Activated CD8-positive, alpha-beta memory T cell treated with anti-CD3 and anti-CD28 coated beads, Interleukin-2, amount 50 U/mL, for 1 hour (primary cell): ENCODE measurements around the gene ANKH.
A peak's percentile ranks its signal among the peaks of the same experiment; 100 is the strongest.

Source experiments
- DNase-seq: peaks from one replicate; pipeline ENCODE4 v3.0.0-alpha.2; 2020; ENCODE audit errors: extremely low read depth

The ANKH gene

DNA sequence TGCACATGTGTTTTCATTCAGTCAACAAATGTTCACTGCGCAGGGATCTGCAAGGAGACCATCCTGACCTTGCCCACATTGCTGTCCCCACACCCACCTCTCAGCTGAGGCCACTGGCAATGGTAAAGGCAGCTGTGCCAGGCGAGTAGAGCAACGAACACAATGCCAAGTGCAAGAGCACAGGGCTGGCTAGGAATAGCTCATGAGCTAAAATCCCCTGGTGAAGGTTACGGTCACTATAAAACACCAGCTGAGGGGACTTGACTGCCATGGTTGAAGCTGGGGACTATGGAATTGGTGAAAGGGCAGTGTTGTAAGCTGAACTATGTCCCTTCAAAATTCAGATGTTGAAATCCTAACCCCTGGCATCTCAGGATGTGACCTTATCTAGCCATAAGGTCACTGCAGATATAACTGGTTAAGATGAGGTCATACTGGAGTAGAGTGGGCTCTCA is 111.0 kb downstream of the ANKH start:
- no peak for DNase-seq

DNA sequence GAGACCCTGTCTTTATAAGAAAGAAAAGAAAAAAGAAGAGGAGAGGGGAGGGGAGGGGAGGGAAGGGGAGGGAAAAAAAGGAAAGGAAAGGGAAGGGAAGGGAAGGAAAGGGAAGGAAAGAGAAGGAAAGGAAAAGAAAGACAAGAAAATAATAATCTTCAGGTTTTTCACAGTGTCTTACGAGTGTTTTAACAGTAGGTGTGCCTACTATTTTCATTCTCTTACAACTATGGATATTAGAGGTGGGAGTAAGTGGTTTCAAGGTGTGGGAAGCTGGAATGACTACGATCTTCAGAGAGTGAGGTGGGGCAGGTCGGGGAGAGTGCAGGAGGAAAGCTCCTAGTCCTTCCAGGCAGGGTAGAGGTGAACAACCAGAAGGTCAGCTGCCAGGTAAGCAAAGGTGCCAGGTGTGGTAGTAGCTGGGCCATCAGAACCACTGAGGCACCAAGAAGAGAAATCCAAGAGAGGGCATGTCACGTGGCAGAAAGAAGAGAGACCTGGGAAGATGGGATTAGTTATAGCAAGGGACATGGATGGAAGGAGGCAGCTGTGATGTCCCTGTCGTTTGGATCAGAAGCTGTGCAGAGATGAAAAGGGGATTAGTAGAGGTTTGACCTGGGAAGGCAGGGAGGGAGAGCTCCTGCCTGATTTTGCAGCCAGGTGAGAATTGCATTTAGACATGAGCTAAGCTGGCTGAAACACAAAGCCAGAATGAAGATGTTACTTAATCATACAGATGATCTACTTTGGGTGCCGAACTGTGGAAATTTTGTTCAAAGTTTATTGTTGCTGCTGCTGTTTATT is 111.6 kb downstream of the ANKH start:
- no peak for DNase-seq

DNA sequence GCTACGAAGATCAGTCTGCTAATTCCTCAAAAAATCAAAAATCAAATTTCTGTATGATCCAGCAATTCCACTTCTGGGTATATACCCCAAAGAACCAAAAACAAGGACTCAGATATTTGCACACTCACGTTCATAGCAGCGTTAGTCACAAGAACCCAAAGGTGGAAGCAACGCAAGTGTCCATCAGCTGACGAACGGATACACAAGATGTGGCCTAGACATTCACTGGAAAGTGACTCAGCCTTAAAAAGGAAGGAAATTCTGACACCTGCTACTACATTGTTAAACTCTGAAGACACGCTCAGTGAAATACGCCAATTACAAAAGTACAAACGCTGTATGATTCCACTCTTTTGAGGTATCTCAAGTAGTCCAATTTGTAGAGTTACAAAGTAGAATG is 113.7 kb downstream of the ANKH start:
- DNase-seq: no peak

DNA sequence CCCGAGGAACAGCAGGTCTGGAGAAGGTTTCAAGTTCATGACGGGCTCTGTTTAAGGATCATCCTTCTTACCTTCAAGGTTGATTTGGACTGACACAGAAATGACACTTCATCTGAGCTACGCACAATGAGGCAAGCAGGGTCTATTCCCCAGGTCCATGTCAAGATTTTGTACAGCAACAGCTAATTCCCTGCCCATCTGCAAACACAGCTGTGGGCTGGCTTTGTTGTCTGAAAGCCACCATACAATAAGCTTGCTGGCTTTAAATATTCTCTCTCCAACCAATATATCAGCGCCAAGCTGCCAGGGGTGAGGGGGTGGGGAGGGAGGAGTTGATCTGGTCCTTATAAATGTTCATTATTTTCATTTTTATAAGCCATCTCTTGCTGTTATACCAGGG is 115.1 kb downstream of the ANKH start:
- no peak for DNase-seq

DNA sequence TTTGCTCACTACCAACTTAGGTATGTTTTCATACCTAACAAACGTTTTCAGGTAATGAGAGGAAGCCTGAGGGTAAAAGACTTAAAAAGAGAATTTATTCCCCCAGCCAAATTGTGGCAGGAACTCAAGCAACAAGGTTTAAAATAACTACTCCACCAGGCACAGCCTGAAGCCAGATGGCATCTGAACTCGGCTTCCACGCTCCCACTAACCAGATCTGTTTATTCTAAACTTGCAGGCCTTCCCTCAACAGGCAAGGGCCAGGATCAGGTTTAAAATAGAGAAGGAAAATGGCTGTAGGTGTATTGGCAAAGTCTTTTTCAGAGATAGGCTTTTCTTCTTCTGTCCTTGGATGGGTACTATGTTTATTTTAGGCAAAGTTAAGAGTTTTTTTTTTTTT is 117.6 kb downstream of the ANKH start:
- no peak for DNase-seq

DNA sequence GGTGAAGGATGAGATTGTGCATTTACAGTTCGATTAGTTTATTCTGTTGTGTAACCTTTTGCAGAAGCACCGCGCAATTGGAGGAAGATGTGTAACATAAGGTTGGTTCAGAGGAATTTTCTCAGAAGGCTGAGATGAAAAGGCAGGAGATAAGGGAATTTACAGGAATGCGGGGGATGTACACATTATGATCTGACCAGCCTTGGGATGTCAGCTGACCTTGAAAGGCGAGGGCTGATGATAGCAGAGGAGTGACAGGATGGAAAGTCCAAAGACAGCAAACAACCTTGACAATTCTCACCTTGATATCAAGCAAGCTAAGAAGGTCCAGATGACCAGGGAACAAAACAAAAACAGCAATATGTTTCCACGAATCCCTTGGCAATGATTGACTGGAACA is 118.3 kb downstream of the ANKH start:
- DNase-seq: no peak

DNA sequence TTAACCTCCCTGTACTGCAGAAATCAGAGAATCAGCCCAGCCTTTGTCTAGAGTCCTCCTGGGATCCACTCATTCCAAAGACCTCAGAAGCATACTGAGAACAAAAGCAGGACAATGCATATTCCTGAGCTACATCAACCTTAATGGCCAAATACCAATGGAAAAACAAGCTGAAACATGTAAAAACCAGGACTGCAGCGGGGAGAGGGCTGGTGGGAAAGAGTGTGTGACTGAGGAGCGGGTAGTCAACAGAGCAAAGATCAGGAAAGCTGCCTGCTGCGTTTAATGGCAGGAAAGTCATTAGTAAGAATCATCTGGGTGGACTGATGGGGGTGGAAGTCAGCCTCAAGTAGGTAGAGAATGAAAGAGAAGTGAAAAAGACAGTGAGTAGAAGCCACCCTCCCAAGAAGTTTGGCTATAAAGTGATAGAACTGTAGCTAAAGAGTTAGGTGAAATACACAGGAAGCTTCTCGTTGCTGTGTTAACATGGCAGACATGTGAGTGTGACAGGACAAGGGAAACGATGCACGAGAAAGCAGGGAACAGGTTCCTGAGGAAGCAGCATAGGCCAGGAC is 119.0 kb downstream of the ANKH start:
- DNase-seq: no peak

DNA sequence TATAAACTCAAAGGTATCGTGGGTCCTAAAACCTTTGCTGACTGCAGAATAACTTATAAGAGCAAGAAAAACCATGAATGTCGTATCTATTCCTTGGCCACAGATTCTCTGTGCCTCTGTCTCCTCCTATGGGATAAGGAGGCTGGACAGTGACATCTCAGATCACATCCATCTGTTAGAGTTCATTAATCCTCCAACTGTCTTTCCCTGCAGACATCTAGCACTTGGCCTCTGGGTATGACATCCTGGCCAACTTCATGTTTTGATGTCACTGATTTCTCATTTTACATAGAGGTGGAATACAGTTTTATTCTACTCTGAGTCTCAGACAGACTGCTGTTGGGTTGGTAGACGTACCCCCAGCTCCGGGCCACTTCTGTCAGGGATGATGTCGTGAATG is 120.9 kb downstream of the ANKH start:
- DNase-seq: no peak

DNA sequence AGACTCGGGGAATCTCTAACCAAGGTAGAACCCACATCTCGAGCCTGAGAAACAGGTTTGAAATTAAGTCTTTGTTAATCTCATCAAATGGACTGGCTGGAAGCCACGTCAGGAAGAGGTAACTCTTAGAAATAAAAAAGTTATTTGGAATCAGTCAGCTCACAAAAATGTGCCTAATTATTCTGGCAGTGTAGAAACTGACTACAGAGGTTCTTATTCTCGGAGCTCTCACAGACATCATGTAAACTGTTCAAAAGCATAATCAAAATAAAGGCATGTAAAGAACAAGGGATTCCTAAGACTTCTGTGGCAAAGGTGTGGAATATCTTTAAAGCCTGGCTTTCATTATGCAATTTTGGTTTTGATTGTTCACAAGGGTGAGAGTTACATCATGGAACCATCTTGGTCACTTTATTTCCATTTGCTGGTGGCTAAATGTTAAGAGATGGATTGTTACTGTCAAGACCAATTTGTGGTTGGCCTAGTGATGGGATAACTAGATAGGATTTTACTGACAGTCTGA is 121.9 kb downstream of the ANKH start:
- DNase-seq: no peak

DNA sequence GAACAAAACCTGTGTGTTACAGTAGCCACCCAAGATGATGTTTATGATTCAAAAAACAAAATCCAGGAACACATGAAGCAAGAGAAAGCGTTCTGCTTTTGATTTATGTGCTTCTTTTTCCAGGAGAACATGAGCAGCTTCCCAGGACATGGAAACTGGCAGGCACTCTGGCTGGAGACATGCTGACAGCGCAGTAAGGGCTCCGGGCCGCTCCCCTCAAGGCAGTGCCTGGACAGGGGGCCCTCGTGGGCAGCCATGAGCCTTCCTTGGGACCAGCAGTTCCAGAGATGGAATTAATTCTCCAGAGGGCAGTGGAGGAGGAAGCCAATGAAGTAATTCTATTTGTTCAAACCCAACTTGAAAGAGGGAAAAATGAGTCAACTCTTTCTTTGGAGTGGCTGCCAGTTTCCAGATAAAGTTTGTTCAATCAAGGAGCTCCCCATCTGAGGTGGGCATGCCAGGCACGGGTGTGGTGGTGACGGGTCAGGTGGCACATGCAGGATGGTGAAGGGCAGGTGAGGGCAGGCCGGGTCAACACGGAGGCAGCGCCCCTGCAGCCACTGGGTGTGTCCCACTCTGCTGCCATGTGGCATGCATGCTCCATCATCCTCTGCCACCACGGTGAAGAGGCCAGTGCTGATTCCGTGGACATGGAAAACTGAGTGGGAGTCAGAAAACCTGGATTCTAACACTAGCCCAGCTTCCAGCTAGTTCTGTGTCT is 123.2 kb downstream of the ANKH start:
- DNase-seq: no peak

DNA sequence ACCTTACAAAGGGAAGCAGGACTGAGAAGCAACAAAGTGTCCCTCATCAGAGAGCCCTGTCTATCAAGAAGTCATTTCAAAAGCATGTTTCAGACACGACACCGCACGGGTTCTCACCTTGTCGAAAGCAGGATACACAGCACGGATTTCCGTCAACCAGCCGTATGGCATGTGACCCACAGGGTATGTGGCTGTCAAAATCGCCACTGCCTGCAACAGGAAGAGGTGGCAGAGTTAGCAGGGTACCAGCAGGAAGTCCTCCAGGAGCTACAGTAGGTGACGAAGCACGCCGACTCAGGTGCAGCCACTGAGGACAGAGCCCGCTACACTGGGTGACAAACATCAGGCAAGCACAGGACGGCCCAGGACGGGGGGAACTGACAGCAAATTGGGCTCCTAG is 125.8 kb downstream of the ANKH start:
- peak; percentile 9 for DNase-seq

DNA sequence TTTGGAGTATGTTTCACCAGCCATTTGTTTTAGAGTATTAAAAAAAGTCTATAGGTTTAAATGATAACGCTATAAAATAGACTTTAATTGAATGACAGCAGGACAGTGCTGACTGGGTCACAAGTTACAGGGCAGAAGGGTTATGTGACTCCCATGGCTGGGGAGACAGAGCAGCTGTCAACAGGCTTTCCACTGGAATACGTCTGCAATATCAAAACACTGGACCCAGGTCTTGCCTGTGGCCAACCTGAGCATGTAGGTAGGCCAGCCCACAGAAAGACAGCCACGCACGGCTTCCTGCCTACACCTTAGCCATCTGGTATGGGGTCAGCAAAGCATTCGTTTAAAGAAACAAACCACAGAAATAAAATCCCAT is 126.4 kb downstream of the ANKH start:
- DNase-seq: no peak

DNA sequence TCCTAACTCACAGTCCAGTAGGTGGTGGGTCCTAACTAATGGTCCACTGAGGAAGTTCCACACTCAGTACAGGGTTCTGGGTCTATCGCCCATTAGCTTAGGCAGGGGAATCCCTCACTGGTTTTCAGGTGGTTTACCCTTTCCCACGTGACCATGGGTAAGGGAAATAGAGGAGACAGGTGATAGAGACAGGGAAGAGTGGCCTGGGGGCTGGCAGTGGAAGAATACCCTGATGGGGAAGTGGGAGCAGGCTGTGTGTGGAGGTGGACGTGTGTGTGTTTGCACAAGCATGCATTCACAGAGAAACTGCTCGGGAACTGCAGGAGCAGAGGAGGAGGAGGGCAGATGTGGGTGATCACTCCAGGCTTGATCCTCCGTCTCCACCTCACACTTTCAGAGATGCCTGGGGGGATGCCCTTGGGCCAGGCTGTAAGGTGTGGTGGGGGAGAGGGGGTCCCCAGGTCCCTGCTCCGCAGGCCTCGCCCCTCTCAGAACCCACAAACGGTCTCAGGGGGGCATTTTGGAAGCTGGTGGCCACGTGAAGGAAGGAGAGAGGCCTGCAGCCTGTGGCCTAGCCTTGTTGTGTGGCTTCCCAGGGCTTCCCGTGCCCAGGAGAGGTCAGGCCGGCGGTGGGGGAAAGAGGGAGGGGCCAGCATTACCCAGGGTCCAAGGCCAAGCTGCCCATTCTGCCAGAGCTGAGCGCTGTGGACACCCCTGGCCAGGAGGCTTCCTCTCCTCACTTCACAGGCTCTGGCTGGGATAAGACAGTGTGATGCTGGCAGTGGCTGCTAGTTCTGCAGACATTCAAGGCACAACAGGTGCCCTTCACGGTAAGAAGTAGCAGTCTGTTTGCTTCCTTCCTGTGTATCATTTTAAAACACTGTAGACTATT is 127.0 kb downstream of the ANKH start:
- DNase-seq: no peak

DNA sequence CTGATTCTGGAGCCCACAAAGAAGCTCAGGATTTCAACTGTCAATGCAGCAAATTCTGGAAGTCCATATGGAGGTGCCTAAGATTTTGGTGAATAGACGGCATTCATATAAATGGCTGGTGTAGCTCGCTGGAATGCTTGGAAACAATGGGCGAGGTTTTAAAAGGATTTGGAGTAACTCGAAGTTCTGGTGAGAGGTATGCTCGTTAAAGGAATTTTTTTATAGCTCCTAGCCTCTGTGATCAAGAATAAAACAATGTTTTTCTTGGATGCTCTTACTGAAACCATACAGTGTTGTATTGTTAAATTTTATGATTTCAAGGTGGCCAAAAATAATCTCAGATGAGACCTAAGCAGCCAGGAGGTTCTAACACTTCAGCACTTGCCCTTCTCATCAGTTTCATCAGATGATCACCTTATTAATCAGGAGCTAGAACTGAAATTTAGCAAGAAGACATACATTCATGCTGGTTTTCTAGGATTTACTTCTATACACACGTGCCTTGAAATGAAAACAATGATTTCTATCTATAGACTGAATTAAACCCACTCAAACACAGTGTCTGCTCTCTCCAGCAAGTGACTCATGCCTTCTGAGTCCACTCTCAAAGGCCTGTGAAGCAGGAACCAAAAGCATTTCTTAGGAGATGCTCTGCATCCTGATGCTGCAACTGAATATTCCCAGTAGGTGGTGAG is 127.8 kb downstream of the ANKH start:
- no peak for DNase-seq

DNA sequence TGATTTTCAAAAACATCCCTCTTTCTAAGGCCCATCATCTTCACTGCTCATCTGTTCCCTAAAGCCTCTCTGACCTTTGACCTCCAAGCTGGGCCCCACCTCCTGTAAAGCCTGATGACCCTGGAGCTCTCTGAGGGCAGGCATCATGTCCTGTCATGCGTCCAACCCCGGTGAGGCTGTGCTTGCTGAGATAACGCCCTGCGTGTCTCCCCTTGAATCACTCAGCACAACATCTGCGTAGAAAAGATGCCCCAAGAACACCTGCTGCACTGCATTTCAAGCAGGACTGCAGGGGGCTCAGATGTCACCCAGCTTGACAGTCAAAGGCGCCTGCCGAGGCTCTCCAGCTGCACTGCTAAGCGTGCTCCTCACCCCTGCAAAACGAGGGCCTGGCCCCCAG is 129.1 kb downstream of the ANKH start:
- DNase-seq: no peak

DNA sequence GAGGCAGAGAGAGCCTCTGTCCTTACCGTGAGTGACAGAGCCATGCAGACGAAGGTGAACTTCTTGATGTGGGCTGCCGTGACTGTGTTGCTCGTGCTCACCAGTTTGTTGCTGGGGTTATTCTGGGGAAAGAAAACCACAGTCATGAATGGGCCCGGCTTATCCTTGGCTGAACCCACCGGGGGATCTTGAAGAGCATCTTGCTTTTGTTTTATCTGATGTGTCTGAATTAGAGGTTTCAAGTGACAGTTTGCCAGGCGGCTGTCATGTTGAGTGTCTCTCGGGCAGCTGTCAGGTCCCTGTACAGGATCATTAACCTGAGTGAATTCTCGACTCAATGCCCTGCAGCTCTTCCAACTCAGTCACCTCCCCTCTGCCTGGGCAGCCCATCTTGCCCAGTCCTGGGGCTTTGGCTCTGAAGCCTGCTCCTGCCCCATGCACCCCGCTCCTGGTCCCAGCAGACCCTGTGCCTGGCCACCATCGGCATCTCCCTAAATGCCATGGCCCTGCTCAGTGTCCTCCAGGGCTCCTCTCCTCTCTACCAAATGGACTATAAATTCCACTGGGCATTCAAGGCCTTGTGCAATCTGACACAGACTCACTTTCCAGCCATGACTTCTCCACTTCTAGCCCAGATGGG is 129.7 kb downstream of the ANKH start:
- no peak for DNase-seq

DNA sequence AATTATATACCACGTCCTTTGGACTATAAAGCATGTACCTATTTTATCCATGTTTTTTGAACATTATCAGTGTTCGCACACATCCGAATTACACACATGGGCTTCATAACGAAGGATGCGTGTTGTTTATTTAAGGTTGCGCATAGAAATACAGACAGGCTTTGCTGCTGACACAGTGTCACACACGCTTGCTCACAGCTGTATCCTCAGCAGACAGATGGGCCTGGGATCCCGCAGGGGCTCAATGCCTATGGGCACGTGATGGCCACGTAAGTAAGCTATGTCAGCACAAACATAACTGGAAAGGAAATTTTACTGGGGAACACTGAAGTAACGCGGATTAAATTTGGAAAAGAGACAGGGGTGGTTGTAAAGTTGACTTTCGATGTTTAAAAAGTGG is 130.4 kb downstream of the ANKH start:
- no peak for DNase-seq

DNA sequence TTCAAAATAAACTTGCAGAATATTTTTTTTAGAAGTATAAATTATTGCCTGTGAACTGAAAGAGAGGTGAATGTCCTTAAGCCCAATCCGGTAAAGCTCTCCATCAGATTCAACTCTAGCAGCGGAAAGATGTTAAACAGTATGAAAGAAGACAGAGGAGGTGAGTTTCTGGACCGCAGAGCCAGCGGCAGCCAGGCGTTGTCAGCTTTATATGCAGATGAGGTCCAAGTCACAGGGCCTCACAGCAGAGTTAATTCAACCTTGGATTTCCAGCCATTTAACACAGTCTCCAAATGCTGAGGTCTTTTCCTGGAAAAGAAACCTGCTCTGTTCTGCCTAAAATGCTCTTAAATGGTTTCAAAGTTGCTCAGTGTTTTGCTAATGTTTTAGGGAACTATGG is 131.6 kb downstream of the ANKH start:
- no peak for DNase-seq

DNA sequence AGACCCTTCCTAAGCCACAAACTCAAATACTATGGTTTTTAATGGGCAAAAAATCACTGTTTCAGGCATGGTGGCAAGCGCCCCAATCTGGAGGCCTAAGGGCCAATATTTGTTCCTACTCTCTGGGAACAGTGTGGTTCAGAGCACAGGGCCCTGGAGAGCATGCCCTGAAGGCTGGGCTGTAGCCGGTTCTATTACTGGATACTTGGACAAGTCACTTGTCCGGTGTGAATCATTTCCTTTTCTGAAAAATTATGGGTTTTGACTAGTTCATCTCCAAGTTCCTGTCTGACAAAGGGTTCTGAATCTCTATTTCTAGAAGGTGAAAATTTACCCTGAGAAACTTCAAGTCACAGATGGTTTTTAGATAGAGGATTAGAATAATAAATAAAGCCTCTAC is 132.0 kb downstream of the ANKH start:
- DNase-seq: no peak

DNA sequence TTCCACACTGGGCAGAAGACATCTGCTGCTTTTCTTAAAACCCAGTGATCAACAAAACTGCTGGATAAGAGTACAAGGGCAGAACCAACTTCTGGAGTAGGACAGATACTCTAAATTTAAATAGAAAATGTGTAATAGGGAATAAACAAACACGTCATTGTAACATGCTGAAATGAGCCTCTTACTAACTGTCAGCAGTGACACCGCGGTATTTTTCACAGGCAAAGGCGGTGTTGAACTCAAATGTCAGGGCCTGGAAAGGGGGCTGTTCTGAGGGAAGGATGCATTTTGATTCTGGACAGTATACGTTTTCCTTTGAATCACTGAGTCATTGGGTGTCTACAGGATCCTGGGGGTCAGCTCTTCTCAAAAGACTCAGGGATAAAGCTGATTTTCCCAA is 133.5 kb downstream of the ANKH start:
- DNase-seq: no peak

DNA sequence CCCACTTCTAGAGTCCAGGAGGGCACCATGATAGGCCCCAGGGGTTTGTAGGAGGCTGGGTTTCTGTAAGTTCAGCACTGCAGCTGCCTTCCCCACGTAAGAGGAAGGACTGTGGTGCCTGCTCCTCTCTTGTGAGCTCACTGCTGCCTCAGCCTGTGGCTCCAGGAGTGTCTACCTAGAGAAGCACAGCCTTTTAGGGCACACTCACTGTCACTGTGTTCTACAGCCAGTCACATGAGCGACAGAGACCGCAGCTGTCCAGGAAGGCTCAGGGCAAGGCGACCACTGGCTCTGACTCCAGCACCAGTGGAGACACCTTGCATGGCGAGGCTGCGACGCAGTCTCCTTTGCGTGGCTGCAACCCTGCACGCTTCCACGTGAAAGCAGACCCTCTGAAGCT is 134.3 kb downstream of the ANKH start:
- no peak for DNase-seq
